Smooth muscle cell (in vitro differentiated cells): ENCODE data around the gene GAA. TPM values are rescaled to one million over a fixed set of nuclear protein-coding genes. Genes with fewer than 3 reads are reported as not detected.

Experiments used
- DNase-seq: peaks from one replicate; lab custom pipeline; 2025; ENCODE audit not compliant: unreplicated experiment; lab: John Stamatoyannopoulos, UW
- H2AFZ ChIP-seq: fragments of 200-600 bp; sonication (generic); 2 replicates; pipeline ENCODE4 v1.6.0; 2016; ENCODE audit warnings: antibody characterized with exemption, low read depth, mild to moderate bottlenecking
- H3F3A ChIP-seq: fragments of 200-600 bp; sonication (generic); 2 replicates; pipeline ENCODE4 v1.6.0; 2017; ENCODE audit warnings: antibody characterized with exemption, low read depth
- H3K27ac ChIP-seq: fragments of 200-600 bp; sonication (generic); 2 replicates; pipeline ENCODE4 v1.5.1; 2016; ENCODE audit warnings: low read depth, mild to moderate bottlenecking
- H3K27me3 ChIP-seq: fragments of 200-600 bp; sonication (generic); 2 replicates; pipeline ENCODE4 v1.6.1; 2016; ENCODE audit warnings: low read depth, mild to moderate bottlenecking
- H3K36me3 ChIP-seq: fragments of 200-600 bp; sonication (generic); 2 replicates; pipeline ENCODE4 v1.5.1; 2016; ENCODE audit warnings: low read depth
- H3K4me1 ChIP-seq: fragments of 200-600 bp; sonication (generic); 2 replicates; pipeline ENCODE4 v1.5.1; 2016; ENCODE audit warnings: low read depth
- H3K4me2 ChIP-seq: fragments of 200-600 bp; sonication (generic); 2 replicates; pipeline ENCODE4 v1.6.0; 2016; ENCODE audit warnings: mild to moderate bottlenecking
- H3K4me3 ChIP-seq: fragments of 200-600 bp; sonication (generic); 2 replicates; pipeline ENCODE4 v1.5.1; 2016; ENCODE audit warnings: mild to moderate bottlenecking
- H3K79me2 ChIP-seq: fragments of 200-600 bp; sonication (generic); 2 replicates; pipeline ENCODE4 v1.6.0; 2016; ENCODE audit warnings: low read depth, mild to moderate bottlenecking
- H3K9ac ChIP-seq: fragments of 200-600 bp; sonication (generic); 2 replicates; pipeline ENCODE4 v1.6.0; 2016; ENCODE audit warnings: low read depth
- H3K9me3 ChIP-seq: fragments of 200-600 bp; sonication (generic); replicated peaks from 2 replicates; pipeline ENCODE4 v1.5.1; 2016; ENCODE audit warnings: low read depth
- H4K20me1 ChIP-seq: fragments of 200-600 bp; sonication (generic); 2 replicates; pipeline ENCODE4 v1.6.0; 2016; ENCODE audit warnings: low read depth
- CTCF ChIP-seq: fragments of 200-600 bp; sonication (generic); IDR thresholded peaks from 2 replicates; pipeline ENCODE4 v1.5.1; 2017; ENCODE audit warnings: borderline replicate concordance, mild to moderate bottlenecking, antibody characterized with exemption; ENCODE audit not compliant: insufficient read depth, poor library complexity, severe bottlenecking
- WGBS: methylation state at CpG from one replicate; pipeline ENCODE4 v1.1.7; 2016; ENCODE audit warnings: low lambda C conversion rate; 5-methylcytosine and 5-hydroxymethylcytosine counted together
- polyA plus RNA-seq: library from polyadenylated mRNA; unstranded; fragments of >200 nt; fragmentation: Nextera tagmentation; extraction: Ambion mirVana; gene quantifications from 2 replicates; pipeline ENCODE4 v1.2.1, GENCODE V29; 2016
- total RNA-seq: library from RNA; depleted of rRNA; stranded (reverse); fragments of >200 nt; gene quantifications from 2 replicates; pipeline ENCODE4 v1.2.3, GENCODE V29; 2014

Gene GAA
- total and polyA plus RNA-seq, 2 experiments from 2014 or later, result 36.6 to 53.6 TPM

- 84% methylated on average over 12 of the region's 12 CpGs for WGBS
- H3K79me2 ChIP-seq, result no peaks in the 10 kb centered on the region
- no peaks in the 10 kb centered on the region for H3K36me3 ChIP-seq
- H3K4me2 ChIP-seq, result no peak overlapping the region
- no peak overlapping the region for H3K27ac ChIP-seq
- no peak for TF ChIP-seq CTCF
- H3K4me1 ChIP-seq, result no peaks in the 10 kb centered on the region
- no peak overlapping the region for H3K9ac ChIP-seq
- H4K20me1 ChIP-seq, result no peaks in the 10 kb centered on the region
- no peak overlapping the region for H2AFZ ChIP-seq
- DNase-seq, result no peak
- H3K4me3 ChIP-seq, result no peak overlapping the region
- H3K9me3 ChIP-seq, result no peaks in the 10 kb centered on the region
- H3K27me3 ChIP-seq, result no peaks in the 10 kb centered on the region
- no peaks in the 10 kb centered on the region for H3F3A ChIP-seq
Observed at GRCh38 chr17:80106751-80107150, 5.4 kb downstream of the GAA start.

GRCh38 chr17:80107231-80108021 is 6.0 kb downstream of the GAA start:
- Histone ChIP-seq H3K4me3 (no peak overlapping the region), H2AFZ (no peak overlapping the region), H4K20me1 (no peaks in the 10 kb centered on the region), H3K9me3 (no peaks in the 10 kb centered on the region), H3F3A (no peaks in the 10 kb centered on the region), H3K36me3 (no peaks in the 10 kb centered on the region), H3K27ac (no peak overlapping the region), H3K79me2 (no peaks in the 10 kb centered on the region), H3K4me2 (no peak overlapping the region), H3K27me3 (no peaks in the 10 kb centered on the region), H3K9ac (no peak overlapping the region), H3K4me1 (no peaks in the 10 kb centered on the region)
- TF ChIP-seq CTCF, result no peak
- 95% methylated on average over 45 of the region's 46 CpGs for WGBS
- DNase-seq, result no peak

- H3K4me3 ChIP-seq, result no peak overlapping the region
- no peaks in the 10 kb centered on the region for H4K20me1 ChIP-seq
- no peak for DNase-seq
- 94% methylated on average over 40 of the region's 40 CpGs for WGBS
- no peaks in the 10 kb centered on the region for H3K79me2 ChIP-seq
- no peaks in the 10 kb centered on the region for H3F3A ChIP-seq
- H3K27ac ChIP-seq, result peak overlapping the region; percentile 59
- no peak overlapping the region for H3K4me2 ChIP-seq
- TF ChIP-seq CTCF, result no peak
- H2AFZ ChIP-seq, result no peak overlapping the region
- H3K4me1 ChIP-seq, result no peaks in the 10 kb centered on the region
- no peaks in the 10 kb centered on the region for H3K9me3 ChIP-seq
- H3K27me3 ChIP-seq, result no peaks in the 10 kb centered on the region
- no peaks in the 10 kb centered on the region for H3K36me3 ChIP-seq
- no peak overlapping the region for H3K9ac ChIP-seq
Observed at GRCh38 chr17:80108036-80108971, 6.9 kb downstream of the GAA start.
